Measurements from ENCODE around the gene ARSD. TPM values are rescaled to one million over a fixed set of nuclear protein-coding genes. Genes with fewer than 3 reads are reported as not detected.

The ARSD gene
- total and polyA plus RNA-seq, 2 of the 8 experiments (the other 6 are each of a cell fraction or from before 2014, with no cell fraction given): 1.8 to 3.2 TPM

DNA sequence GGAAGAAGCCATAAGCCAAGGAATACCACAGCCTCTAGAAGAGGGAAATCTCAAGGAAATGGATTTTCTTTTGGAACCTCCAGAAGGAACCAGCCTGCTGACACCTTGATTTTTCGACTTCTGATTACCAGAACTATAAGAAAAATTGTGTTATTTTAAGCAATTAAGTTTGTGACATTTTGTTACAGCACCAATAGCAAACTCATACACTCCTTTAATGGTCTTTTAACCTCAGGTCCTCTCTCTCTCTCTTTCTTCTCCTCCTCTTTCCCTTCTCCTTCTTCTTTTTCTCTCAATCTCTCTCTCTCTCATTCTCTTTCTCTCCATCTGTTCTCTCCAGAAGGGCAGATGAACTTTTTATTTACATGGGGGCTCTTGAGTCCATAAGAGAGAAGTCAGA lies 26.3 kb downstream of the ARSD start:
- H4K5ac ChIP-seq (ENCODE audit: insufficient read length, low read depth, low read length): no peak overlapping the region
- 89% methylated on average over 1 of the region's 1 CpG; no CpG with 5 or more reads in 1 of the 2 experiments for WGBS, 2 experiments (ENCODE audit: extremely low coverage in 1 of 2, insufficient coverage in 1 of 2, insufficient read length in 1 of 2, insufficient replicate concordance in 2 of 2, low coverage in 1 of 2, low lambda C conversion rate in 2 of 2, missing lambda C conversion rate in 1 of 2)
- no peaks in the 10 kb centered on the region for H4K20me1 ChIP-seq (replicated peaks in 1 of 2; ENCODE audit: control insufficient read depth in 1 of 2, insufficient read depth in 2 of 2, low read length in 2 of 2)
- H2BK15ac ChIP-seq (ENCODE audit: low read length): no peak overlapping the region
- no peak overlapping the region for H4K8ac ChIP-seq (ENCODE audit: extremely low read depth, insufficient read depth, low read length)
- H3K14ac ChIP-seq (ENCODE audit: insufficient read length): no peak overlapping the region
- H3K9me3 ChIP-seq (ENCODE audit: insufficient read depth in 2 of 2, low read depth in 1 of 2, low read length in 1 of 2): peaks cover 0 to 5% of the 10 kb centered on the region in 2 experiments; a peak in 2 of 4 replicates
- no peak overlapping the region for H3K18ac ChIP-seq (ENCODE audit: extremely low read depth, low read length)
- H3K4me3 ChIP-seq (ENCODE audit: extremely low read depth in 1 of 4, insufficient read depth in 2 of 4, low read depth in 3 of 4, low read length in 4 of 4): no peak overlapping the region
- no peaks in the 10 kb centered on the region for H3K23me2 ChIP-seq (ENCODE audit: low read depth, low read length)
- H4K91ac ChIP-seq (replicated peaks; ENCODE audit: insufficient read length, low read length): no peak overlapping the region
- H3K27me3 ChIP-seq (replicated peaks in 1 of 4; ENCODE audit: control insufficient read depth in 3 of 4, extremely low read depth in 1 of 4, insufficient read depth in 3 of 4, low read length in 3 of 4): no peaks in the 10 kb centered on the region
- no peak overlapping the region for H2AK5ac ChIP-seq (ENCODE audit: low read depth, low read length)
- no peak overlapping the region for H2BK120ac ChIP-seq (replicated peaks; ENCODE audit: low read depth, low read length)
- no peak overlapping the region for H3K4ac ChIP-seq (replicated peaks; ENCODE audit: insufficient read length, low read depth, low read length)
- H2AFZ ChIP-seq (ENCODE audit: low read length): no peak overlapping the region
- no peak overlapping the region for H3K56ac ChIP-seq (replicated peaks; ENCODE audit: insufficient read length, low read depth, low read length)
- DNase-seq (ENCODE audit: low read depth in 1 of 2, low spot score in 2 of 2) (no peak), FAIRE-seq (no peak)
- H3K36me3 ChIP-seq (ENCODE audit: control insufficient read depth in 2 of 4, insufficient read depth in 4 of 4, low read length in 3 of 4): peaks cover 0 to 6% (median 0%) of the 10 kb centered on the region in 4 experiments; a peak in 2 of 8 replicates
- H2BK5ac ChIP-seq (ENCODE audit: low read depth, low read length): no peak overlapping the region
- ChIA-PET CTCF (ENCODE audit: partially characterized antibody) (interaction anchor here (1.7 kb wide), 1 partner anchor 14 kb away, joined by 3 read pairs; no protein-coding TSS in a partner anchor), POLR2A (ENCODE audit: partially characterized antibody) (interaction anchor here (1.0 kb wide), 1 partner anchor 28 kb away, joined by 3 read pairs; no protein-coding TSS in a partner anchor)
- H3K79me2 ChIP-seq (ENCODE audit: control insufficient read depth in 1 of 2, insufficient read depth in 2 of 2, low read length in 2 of 2): no peaks in the 10 kb centered on the region
- no peak overlapping the region for H3K23ac ChIP-seq (ENCODE audit: insufficient read length)
- peaks cover 0 to 7% (median 2%) of the 10 kb centered on the region in 4 experiments; a peak in 4 of 7 replicates for H3K4me1 ChIP-seq (replicated peaks in 1 of 4; ENCODE audit: control insufficient read depth in 3 of 4, insufficient read depth in 4 of 4, low read length in 3 of 4)
- H2BK20ac ChIP-seq (ENCODE audit: low read length): no peak overlapping the region
- H3K27ac ChIP-seq (ENCODE audit: low read depth, low read length): no peak overlapping the region
- no peak overlapping the region for H3K4me2 ChIP-seq (ENCODE audit: insufficient read depth in 1 of 2, low read depth in 2 of 2, low read length in 2 of 2)
- H3K9ac ChIP-seq (replicated peaks in 1 of 4; ENCODE audit: extremely low read depth in 1 of 4, low read depth in 3 of 4, low read length in 3 of 4): no peak overlapping the region
- H3K79me1 ChIP-seq (ENCODE audit: low read depth, low read length): no peaks in the 10 kb centered on the region
- H2BK12ac ChIP-seq (ENCODE audit: low read depth, low read length): no peak overlapping the region
- no peak for TF ChIP-seq CBX5 (IDR thresholded peaks at IDR 0.05; ENCODE audit: low read depth, low read length)
- no peak for TF ChIP-seq KDM1A (IDR thresholded peaks at IDR 0.05; ENCODE audit: borderline replicate concordance, low read length)
- TF ChIP-seq CEBPB (IDR thresholded peaks at IDR 0.05; ENCODE audit: low read depth, low read length): no peak
- no peak for TF ChIP-seq SRF (IDR thresholded peaks at IDR 0.05; ENCODE audit: low read depth, low read length)
- no peak for TF ChIP-seq GTF2F1 (IDR thresholded peaks at IDR 0.05; ENCODE audit: borderline replicate concordance, low read depth, low read length)
- no peak for TF ChIP-seq RAD21 (IDR thresholded peaks at IDR 0.05 in 1 of 2, conservative IDR thresholded peaks at IDR 0.05 in 1 of 2; ENCODE audit: low read depth in 2 of 2, low read length in 2 of 2)
- no peak for TF ChIP-seq YY1 (IDR thresholded peaks at IDR 0.05; ENCODE audit: low read depth, low read length)
- no peak for TF ChIP-seq CTCF (IDR thresholded peaks at IDR 0.05; ENCODE audit: control extremely low read depth in 1 of 3, insufficient read depth in 1 of 3, low read depth in 1 of 3, low read length in 3 of 3)
- no peak for TF ChIP-seq TAF1 (IDR thresholded peaks at IDR 0.05; ENCODE audit: low read depth, low read length)
- TF ChIP-seq SAP30 (IDR thresholded peaks at IDR 0.05; ENCODE audit: insufficient read depth, insufficient replicate concordance, low read length): no peak
- TF ChIP-seq EGR1 (IDR thresholded peaks at IDR 0.05; ENCODE audit: borderline replicate concordance, low read depth, low read length): no peak
- no peak for TF ChIP-seq SP1 (IDR thresholded peaks at IDR 0.05; ENCODE audit: low read depth, low read length)
